Activated CD8-positive, alpha-beta memory T cell treated with anti-CD3 and anti-CD28 coated beads for 24 hours (primary cell): Measurements from ENCODE around the gene CXCR4.

Experiments used
- DNase-seq: peaks from one replicate; pipeline ENCODE4 v3.0.0-alpha.2; 2020

The CXCR4 gene

GRCh38 chr2:136117909-136118818 lies at the start of gene CXCR4:
Gene CXCR4, minus strand, starts transcription at chr2:136118149. Its CDS starts 89 bp downstream, at chr2:136118060.
- peak; percentile 94 for DNase-seq

- DNase-seq: no peak
Measured at GRCh38 chr2:136164280-136164776, 46.4 kb upstream of the CXCR4 start.

GRCh38 chr2:136162438-136162837 lies 44.5 kb upstream of the CXCR4 start:
- DNase-seq: no peak

- peak; percentile 35 for DNase-seq
Measured at GRCh38 chr2:136156411-136156810, 38.5 kb upstream of the CXCR4 start.

- peak; percentile 24 for DNase-seq
Measured at GRCh38 chr2:136154384-136154783, 36.4 kb upstream of the CXCR4 start.

GRCh38 chr2:136151021-136151971 lies 33.3 kb upstream of the CXCR4 start:
- no peak for DNase-seq

- peak; percentile 28 for DNase-seq
Measured at GRCh38 chr2:136149011-136149410, 31.1 kb upstream of the CXCR4 start.

GRCh38 chr2:136146564-136146963 lies 28.6 kb upstream of the CXCR4 start:
- DNase-seq: no peak

- peak; percentile 46 for DNase-seq
Measured at GRCh38 chr2:136143603-136144451, 25.9 kb upstream of the CXCR4 start.

- DNase-seq: no peak
Measured at GRCh38 chr2:136141510-136142149, 23.7 kb upstream of the CXCR4 start.

- no peak for DNase-seq
Measured at GRCh38 chr2:136139631-136140030, 21.7 kb upstream of the CXCR4 start.

GRCh38 chr2:136137982-136138381 lies 20.0 kb upstream of the CXCR4 start:
- no peak for DNase-seq

- no peak for DNase-seq
Measured at GRCh38 chr2:136136931-136137330, 19.0 kb upstream of the CXCR4 start.

- DNase-seq: no peak
Measured at GRCh38 chr2:136135921-136136906, 18.3 kb upstream of the CXCR4 start.

GRCh38 chr2:136135462-136135861 lies 17.5 kb upstream of the CXCR4 start:
- no peak for DNase-seq

GRCh38 chr2:136134126-136134525 lies 16.2 kb upstream of the CXCR4 start:
- DNase-seq: no peak

- DNase-seq: no peak
Measured at GRCh38 chr2:136133586-136133985, 15.6 kb upstream of the CXCR4 start.

- DNase-seq: no peak
Measured at GRCh38 chr2:136133176-136133575, 15.2 kb upstream of the CXCR4 start.

- DNase-seq: no peak
Measured at GRCh38 chr2:136132825-136133155, 14.8 kb upstream of the CXCR4 start.

- no peak for DNase-seq
Measured at GRCh38 chr2:136131961-136132824, 14.2 kb upstream of the CXCR4 start.
